HepG2 (cell line): Measurements from ENCODE around the gene CD151. TPM values are rescaled to one million over a fixed set of nuclear protein-coding genes. Genes with fewer than 3 reads are reported as not detected.

Source experiments
- ESRRA ChIP-seq: sonication (generic); formaldehyde crosslinking; IDR thresholded peaks from 2 replicates; pipeline ENCODE4 v1.5.1; 2020; ENCODE audit warnings: mild to moderate bottlenecking, low read depth, missing genetic modification reagents
- HNF4G ChIP-seq, 2 experiments: sonication (generic) in 1 of 2; formaldehyde crosslinking in 1 of 2; IDR thresholded peaks; 2 replicates each; pipeline versions ENCODE4 v1.4.0 to v1.6.1; 2011 to 2020; ENCODE audit warnings: borderline replicate concordance in 2 of 2, low read depth in 2 of 2, mild to moderate bottlenecking in 2 of 2, low read length in 1 of 2, missing genetic modification reagents in 1 of 2, moderate library complexity in 1 of 2
- ZBTB20 ChIP-seq: sonication (generic); formaldehyde crosslinking; IDR thresholded peaks from 2 replicates; pipeline ENCODE4 v1.8.1; 2023; ENCODE audit warnings: missing genetic modification reagents, low read depth, mild to moderate bottlenecking, borderline replicate concordance
- ZIK1 ChIP-seq: sonication (generic); formaldehyde crosslinking; IDR thresholded peaks from 2 replicates; pipeline ENCODE4 v1.5.0; 2020; ENCODE audit warnings: mild to moderate bottlenecking, low read depth, missing genetic modification reagents, borderline replicate concordance
- polyA plus RNA-seq, 8 experiments: library from polyadenylated mRNA; depleted of rRNA in 3 of 8; stranded (reverse) in 7 of 8; unstranded in 1 of 8; fragments of >200 nt; fragmentation: Illumina TruSeq in 4 of 8; extraction: Trizol in 4 of 8; gene quantifications; 2 replicates each; pipeline versions ENCODE4 v1.2.1 to v1.2.3, GENCODE V29; 2011 to 2016; ENCODE audit warnings: low read depth in 4 of 8, missing spikeins in 1 of 8, mixed read lengths in 1 of 8; ENCODE audit not compliant: insufficient read depth in 1 of 8
- total RNA-seq, 5 experiments: library from RNA; depleted of rRNA; stranded (reverse); fragments of >200 nt; fragmentation: Illumina TruSeq; extraction: Trizol; gene quantifications; 2 replicates each; pipeline ENCODE4 v1.2.3, GENCODE V29; 2016; ENCODE audit warnings: low read depth in 1 of 5
- TF ChIP-seq, protein P1 (sequence below): sonication (generic); formaldehyde crosslinking; IDR thresholded peaks from 2 replicates; pipeline ENCODE4 v1.8.1; 2022; ENCODE audit warnings: mild to moderate bottlenecking, missing genetic modification reagents
- TF ChIP-seq, protein P2 (sequence below), 2 experiments: fragments of 450-650 bp in 1 of 2; sonication (generic) in 1 of 2; formaldehyde crosslinking in 1 of 2; IDR thresholded peaks; 2 replicates each; pipeline versions ENCODE4 v1.6.1 to v1.8.0; 2016 to 2022; ENCODE audit warnings: antibody characterized with exemption in 1 of 2, mild to moderate bottlenecking in 1 of 2, missing genetic modification reagents in 1 of 2
- TF ChIP-seq, protein P3 (sequence below): sonication (generic); formaldehyde crosslinking; IDR thresholded peaks from 2 replicates; pipeline ENCODE4 v1.5.0; 2020; ENCODE audit warnings: missing genetic modification reagents, mild to moderate bottlenecking, borderline replicate concordance
- TF ChIP-seq, protein P4 (sequence below), 2 experiments: IDR thresholded peaks; 2 replicates each; pipeline ENCODE4 v1.6.1; 2011 to 2012; ENCODE audit warnings: low read length in 2 of 2, borderline replicate concordance in 1 of 2, low read depth in 1 of 2, mild to moderate bottlenecking in 1 of 2, moderate library complexity in 1 of 2

Gene CD151
- total and polyA plus RNA-seq, 2 of the 13 experiments (the other 11 are each of a cell fraction or from before 2014, with no cell fraction given): 125 to 197 TPM

DNA sequence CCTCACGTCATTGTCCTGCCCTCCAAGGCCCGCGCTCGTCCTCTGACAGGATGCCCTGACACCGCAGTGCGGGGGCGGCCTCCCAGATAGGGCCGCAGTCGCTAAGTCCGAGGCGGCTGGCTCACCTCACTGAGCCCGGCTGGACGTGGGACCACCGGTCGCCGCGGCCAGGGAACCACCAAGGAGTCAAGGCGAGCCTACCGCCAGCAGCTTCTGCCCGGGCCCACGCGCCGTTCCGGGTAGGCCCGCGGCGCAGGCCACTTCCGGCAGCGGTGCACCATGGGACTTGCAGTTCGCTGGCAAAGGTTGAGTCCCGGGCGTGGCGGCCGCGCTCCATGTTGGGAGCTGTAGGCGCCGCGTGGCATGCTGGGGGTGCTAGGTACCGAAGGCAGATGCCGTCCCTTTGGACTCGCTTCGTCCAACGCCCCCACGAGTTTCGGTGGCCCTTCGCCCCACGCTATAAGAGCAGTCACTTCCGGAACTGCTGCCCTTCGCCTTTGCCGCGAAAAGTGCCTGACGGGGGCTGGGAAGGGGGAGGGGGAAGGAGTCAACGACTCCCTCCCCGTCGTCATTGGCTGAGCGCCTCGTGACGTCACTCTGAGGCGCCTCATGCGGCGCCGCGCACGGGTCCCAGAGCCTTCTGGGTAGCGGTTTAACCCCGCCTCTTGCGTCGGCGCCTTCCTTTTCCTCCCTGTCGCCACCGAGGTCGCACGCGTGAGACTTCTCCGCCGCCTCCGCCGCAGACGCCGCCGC, 23.3 kb upstream of the CD151 start, which contains the start of gene RPLP2 (continued):
- TF ChIP-seq, protein P1, sequence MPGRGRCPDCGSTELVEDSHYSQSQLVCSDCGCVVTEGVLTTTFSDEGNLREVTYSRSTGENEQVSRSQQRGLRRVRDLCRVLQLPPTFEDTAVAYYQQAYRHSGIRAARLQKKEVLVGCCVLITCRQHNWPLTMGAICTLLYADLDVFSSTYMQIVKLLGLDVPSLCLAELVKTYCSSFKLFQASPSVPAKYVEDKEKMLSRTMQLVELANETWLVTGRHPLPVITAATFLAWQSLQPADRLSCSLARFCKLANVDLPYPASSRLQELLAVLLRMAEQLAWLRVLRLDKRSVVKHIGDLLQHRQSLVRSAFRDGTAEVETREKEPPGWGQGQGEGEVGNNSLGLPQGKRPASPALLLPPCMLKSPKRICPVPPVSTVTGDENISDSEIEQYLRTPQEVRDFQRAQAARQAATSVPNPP (CRISPR knock-in tag): peak; percentile 88
- TF ChIP-seq, protein P2, sequence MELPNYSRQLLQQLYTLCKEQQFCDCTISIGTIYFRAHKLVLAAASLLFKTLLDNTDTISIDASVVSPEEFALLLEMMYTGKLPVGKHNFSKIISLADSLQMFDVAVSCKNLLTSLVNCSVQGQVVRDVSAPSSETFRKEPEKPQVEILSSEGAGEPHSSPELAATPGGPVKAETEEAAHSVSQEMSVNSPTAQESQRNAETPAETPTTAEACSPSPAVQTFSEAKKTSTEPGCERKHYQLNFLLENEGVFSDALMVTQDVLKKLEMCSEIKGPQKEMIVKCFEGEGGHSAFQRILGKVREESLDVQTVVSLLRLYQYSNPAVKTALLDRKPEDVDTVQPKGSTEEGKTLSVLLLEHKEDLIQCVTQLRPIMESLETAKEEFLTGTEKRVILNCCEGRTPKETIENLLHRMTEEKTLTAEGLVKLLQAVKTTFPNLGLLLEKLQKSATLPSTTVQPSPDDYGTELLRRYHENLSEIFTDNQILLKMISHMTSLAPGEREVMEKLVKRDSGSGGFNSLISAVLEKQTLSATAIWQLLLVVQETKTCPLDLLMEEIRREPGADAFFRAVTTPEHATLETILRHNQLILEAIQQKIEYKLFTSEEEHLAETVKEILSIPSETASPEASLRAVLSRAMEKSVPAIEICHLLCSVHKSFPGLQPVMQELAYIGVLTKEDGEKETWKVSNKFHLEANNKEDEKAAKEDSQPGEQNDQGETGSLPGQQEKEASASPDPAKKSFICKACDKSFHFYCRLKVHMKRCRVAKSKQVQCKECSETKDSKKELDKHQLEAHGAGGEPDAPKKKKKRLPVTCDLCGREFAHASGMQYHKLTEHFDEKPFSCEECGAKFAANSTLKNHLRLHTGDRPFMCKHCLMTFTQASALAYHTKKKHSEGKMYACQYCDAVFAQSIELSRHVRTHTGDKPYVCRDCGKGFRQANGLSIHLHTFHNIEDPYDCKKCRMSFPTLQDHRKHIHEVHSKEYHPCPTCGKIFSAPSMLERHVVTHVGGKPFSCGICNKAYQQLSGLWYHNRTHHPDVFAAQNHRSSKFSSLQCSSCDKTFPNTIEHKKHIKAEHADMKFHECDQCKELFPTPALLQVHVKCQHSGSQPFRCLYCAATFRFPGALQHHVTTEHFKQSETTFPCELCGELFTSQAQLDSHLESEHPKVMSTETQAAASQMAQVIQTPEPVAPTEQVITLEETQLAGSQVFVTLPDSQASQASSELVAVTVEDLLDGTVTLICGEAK (IDR thresholded peaks at IDR 0.05): peak; percentile 38; the same call in 1 of the 2 replicates
- TF ChIP-seq, protein P2 (CRISPR knock-in tag; IDR thresholded peaks at IDR 0.05): peak; percentile 80; the same call in 1 of the 2 replicates
- TF ChIP-seq ESRRA (peak; percentile 57; the same call in 1 of the 2 replicates), ZIK1 (CRISPR knock-in tag) (peak; percentile 87), HNF4G (IDR thresholded peaks at IDR 0.05; ENCODE audit: borderline replicate concordance, low read depth, low read length) (0 out of 2 replicates have a peak, but pooled peaks have one; percentile 3), HNF4G (CRISPR knock-in tag; IDR thresholded peaks at IDR 0.05; ENCODE audit: borderline replicate concordance, low read depth) (no peak; the same call in 1 of the 2 replicates), ZBTB20 (peak; percentile 49; the same call in 1 of the 2 replicates)
- TF ChIP-seq, protein P3, sequence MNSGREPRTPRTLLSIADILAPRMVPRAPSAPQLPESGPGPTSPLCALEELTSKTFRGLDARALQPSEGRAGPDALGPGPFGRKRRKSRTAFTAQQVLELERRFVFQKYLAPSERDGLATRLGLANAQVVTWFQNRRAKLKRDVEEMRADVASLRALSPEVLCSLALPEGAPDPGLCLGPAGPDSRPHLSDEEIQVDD (CRISPR knock-in tag): peak; percentile 86; the same call in 1 of the 2 replicates
- TF ChIP-seq, protein P4, sequence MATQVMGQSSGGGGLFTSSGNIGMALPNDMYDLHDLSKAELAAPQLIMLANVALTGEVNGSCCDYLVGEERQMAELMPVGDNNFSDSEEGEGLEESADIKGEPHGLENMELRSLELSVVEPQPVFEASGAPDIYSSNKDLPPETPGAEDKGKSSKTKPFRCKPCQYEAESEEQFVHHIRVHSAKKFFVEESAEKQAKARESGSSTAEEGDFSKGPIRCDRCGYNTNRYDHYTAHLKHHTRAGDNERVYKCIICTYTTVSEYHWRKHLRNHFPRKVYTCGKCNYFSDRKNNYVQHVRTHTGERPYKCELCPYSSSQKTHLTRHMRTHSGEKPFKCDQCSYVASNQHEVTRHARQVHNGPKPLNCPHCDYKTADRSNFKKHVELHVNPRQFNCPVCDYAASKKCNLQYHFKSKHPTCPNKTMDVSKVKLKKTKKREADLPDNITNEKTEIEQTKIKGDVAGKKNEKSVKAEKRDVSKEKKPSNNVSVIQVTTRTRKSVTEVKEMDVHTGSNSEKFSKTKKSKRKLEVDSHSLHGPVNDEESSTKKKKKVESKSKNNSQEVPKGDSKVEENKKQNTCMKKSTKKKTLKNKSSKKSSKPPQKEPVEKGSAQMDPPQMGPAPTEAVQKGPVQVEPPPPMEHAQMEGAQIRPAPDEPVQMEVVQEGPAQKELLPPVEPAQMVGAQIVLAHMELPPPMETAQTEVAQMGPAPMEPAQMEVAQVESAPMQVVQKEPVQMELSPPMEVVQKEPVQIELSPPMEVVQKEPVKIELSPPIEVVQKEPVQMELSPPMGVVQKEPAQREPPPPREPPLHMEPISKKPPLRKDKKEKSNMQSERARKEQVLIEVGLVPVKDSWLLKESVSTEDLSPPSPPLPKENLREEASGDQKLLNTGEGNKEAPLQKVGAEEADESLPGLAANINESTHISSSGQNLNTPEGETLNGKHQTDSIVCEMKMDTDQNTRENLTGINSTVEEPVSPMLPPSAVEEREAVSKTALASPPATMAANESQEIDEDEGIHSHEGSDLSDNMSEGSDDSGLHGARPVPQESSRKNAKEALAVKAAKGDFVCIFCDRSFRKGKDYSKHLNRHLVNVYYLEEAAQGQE (IDR thresholded peaks at IDR 0.05; ENCODE audit: borderline replicate concordance in 1 of 2, low read depth in 1 of 2, low read length in 2 of 2): peak in 1 of 2 experiments; percentile 45; a peak in 2 of 4 replicates
